ENCODE data around the gene RNU4-1. TPM values are rescaled to one million over a fixed set of nuclear protein-coding genes. Genes with fewer than 3 reads are reported as not detected.
A peak's percentile ranks its signal among the peaks of the same experiment; 100 is the strongest.

The RNU4-1 gene
- total RNA-seq, 1 donor from 2014 or later, result 3,252 TPM

- peaks cover 9% of the 10 kb centered on the region for H3K4me1 Mint-ChIP-seq (ENCODE audit: unreplicated experiment)
- H3K27me3 Mint-ChIP-seq (ENCODE audit: unreplicated experiment), result peaks cover 13% of the 10 kb centered on the region
- H3K9me3 Mint-ChIP-seq (ENCODE audit: unreplicated experiment), result no peaks in the 10 kb centered on the region
- peak overlapping the region; percentile 92 for H3K27ac Mint-ChIP-seq (ENCODE audit: unreplicated experiment)
- H3K36me3 Mint-ChIP-seq (ENCODE audit: unreplicated experiment), result no peaks in the 10 kb centered on the region
- TF ChIP-seq CTCF (IDR thresholded peaks at IDR 0.05), result peak; percentile 68
- H3K4me3 Mint-ChIP-seq (ENCODE audit: unreplicated experiment), result peak overlapping the region; percentile 88
- peak; percentile 99 for DNase-seq (ENCODE audit: extremely low spot score, unreplicated experiment)
Measured at GRCh38 chr12:120317224-120318105, 24.4 kb upstream of the RNU4-1 start.

DNA sequence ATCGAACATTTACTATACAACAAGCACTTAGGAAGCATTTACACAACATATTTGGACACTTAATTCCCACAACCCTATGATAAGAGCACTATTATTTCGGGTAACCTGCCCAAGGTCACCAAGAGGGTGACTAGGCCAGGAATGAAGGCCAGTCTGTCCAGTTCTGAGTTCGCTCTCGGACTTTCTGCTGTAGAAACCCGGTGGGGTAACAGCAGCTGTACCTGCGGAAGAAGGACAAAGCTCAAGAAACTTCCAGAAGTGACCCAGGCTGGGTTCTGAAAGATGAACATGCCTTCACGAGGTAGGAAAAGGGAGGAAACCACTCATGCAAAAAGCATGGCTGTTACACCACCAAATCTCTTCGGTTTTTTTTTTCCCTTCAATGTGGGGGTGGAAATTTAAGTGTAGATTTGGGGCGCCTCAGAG lies 23.8 kb upstream of the RNU4-1 start:
- DNase-seq (ENCODE audit: extremely low spot score, unreplicated experiment), result no peak
- Mint-ChIP-seq H3K4me3 (ENCODE audit: unreplicated experiment) (peak overlapping the region; percentile 88), H3K27ac (ENCODE audit: unreplicated experiment) (peak overlapping the region; percentile 92), H3K27me3 (ENCODE audit: unreplicated experiment) (peaks cover 9% of the 10 kb centered on the region), H3K9me3 (ENCODE audit: unreplicated experiment) (no peaks in the 10 kb centered on the region), H3K4me1 (ENCODE audit: unreplicated experiment) (peaks cover 9% of the 10 kb centered on the region), H3K36me3 (ENCODE audit: unreplicated experiment) (no peaks in the 10 kb centered on the region)
- TF ChIP-seq CTCF (IDR thresholded peaks at IDR 0.05), result no peak

GRCh38 chr12:120314220-120314619 lies 21.2 kb upstream of the RNU4-1 start:
- Mint-ChIP-seq H3K4me3 (ENCODE audit: unreplicated experiment) (no peak overlapping the region), H3K9me3 (ENCODE audit: unreplicated experiment) (no peaks in the 10 kb centered on the region), H3K27me3 (ENCODE audit: unreplicated experiment) (no peaks in the 10 kb centered on the region), H3K27ac (ENCODE audit: unreplicated experiment) (no peak overlapping the region), H3K36me3 (ENCODE audit: unreplicated experiment) (no peaks in the 10 kb centered on the region), H3K4me1 (ENCODE audit: unreplicated experiment) (peaks cover 9% of the 10 kb centered on the region)
- no peak for DNase-seq (ENCODE audit: extremely low spot score, unreplicated experiment)
- peak; percentile 33 for TF ChIP-seq CTCF (IDR thresholded peaks at IDR 0.05)

- no peaks in the 10 kb centered on the region for H3K9me3 Mint-ChIP-seq (ENCODE audit: unreplicated experiment)
- H3K4me3 Mint-ChIP-seq (ENCODE audit: unreplicated experiment), result peak within 1 kb of the TSS; percentile 85
- no peaks in the 10 kb centered on the region for H3K36me3 Mint-ChIP-seq (ENCODE audit: unreplicated experiment)
- H3K4me1 Mint-ChIP-seq (ENCODE audit: unreplicated experiment), result peaks cover 10% of the 10 kb centered on the region
- DNase-seq (ENCODE audit: extremely low spot score, unreplicated experiment), result peak; percentile 95
- H3K27me3 Mint-ChIP-seq (ENCODE audit: unreplicated experiment), result no peaks in the 10 kb centered on the region
- H3K27ac Mint-ChIP-seq (ENCODE audit: unreplicated experiment), result peak within 1 kb of the TSS; percentile 95
- peak; percentile 90 for TF ChIP-seq CTCF (IDR thresholded peaks at IDR 0.05)
Measured at GRCh38 chr12:120301962-120302815, 9.2 kb upstream of the RNU4-1 start, which contains the start of gene SIRT4. Gene SIRT4 (plus strand): TSS chr12:120302321. CDS start chr12:120303562, 1,241 bp downstream.

- Mint-ChIP-seq H3K27me3 (ENCODE audit: unreplicated experiment) (no peaks in the 10 kb centered on the region), H3K4me3 (ENCODE audit: unreplicated experiment) (no peak overlapping the region), H3K27ac (ENCODE audit: unreplicated experiment) (no peak overlapping the region), H3K36me3 (ENCODE audit: unreplicated experiment) (no peaks in the 10 kb centered on the region), H3K9me3 (ENCODE audit: unreplicated experiment) (no peaks in the 10 kb centered on the region), H3K4me1 (ENCODE audit: unreplicated experiment) (peaks cover 7% of the 10 kb centered on the region)
- no peak for DNase-seq (ENCODE audit: extremely low spot score, unreplicated experiment)
- TF ChIP-seq CTCF (IDR thresholded peaks at IDR 0.05), result no peak
Measured at GRCh38 chr12:120292411-120292660, 701 bp downstream of the RNU4-1 start.

Data from osteocyte (in vitro differentiated cells).